HG03571 (cell line): Measurements from ENCODE around the gene PDCL3.

ENCODE experiments used
- ATAC-seq: cut with Tn5 transposase; IDR thresholded peaks from one replicate; pipeline ENCODE4 v1.9.1; 2021; ENCODE audit not compliant: unreplicated experiment

Gene PDCL3

GRCh38 chr2:100560216-100560830, 2.5 kb upstream of the PDCL3 start:
- no peak for ATAC-seq

DNA sequence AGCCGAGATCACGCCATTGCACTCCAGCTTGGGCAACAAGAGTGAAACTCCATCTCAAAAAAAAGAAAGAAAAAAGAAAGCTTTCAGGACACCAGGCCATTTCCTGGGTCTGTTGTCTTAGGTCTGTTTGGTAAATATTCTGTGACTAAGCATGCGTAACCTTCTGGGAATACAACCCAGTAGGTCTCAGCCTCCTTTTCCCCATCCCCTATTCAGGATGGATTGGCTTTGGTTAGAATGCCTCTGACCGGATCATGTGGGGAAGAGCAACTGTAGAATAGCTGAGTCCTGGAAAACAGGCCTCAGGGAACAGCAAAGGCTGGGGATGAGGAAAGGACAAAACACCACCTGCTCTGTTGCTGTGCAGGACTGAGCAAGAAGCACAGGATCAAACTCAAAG, 1.6 kb upstream of the PDCL3 start:
- ATAC-seq, result no peak

DNA sequence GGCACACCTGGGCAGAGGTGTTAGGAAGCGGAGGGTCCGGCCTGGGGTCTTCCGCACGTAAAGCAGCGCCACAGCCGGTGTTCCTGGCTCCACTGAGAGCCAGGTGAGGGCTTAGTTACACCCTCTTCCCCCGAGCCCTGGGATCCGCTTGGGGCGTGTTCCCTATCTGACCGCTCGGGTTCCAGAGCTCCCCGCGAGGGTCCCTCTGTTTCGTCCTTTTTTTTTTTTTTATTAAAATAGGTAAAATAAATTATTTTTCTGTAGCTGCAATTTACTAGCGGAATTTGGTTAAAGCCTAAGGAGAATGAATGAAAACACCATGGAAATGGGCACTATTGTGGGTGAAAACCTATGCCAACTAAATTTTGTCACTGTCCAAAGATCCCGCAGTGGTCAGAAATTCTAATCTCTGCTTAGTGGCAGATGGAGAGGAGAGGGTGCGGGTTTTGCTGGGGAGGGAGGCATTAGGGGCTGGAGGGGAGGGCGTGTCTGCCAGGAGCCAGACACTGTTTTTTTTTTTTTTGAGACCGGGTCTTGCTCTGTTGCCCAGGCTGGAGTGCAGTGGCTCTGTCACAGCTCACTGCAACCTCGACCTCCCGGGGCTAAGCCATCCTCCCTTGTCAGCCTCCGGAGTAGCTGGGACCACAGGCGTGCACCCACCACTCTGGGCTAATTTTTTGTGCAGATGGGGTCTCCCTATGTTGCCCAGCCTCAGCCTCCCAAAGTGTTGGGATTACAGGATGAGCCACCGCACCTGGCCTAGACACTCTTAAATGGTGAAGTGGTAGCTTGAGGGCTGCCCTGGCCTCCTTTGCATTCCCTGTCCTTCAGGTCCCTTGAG, 834 bp downstream of the PDCL3 start:
- peak; percentile 15 for ATAC-seq

DNA sequence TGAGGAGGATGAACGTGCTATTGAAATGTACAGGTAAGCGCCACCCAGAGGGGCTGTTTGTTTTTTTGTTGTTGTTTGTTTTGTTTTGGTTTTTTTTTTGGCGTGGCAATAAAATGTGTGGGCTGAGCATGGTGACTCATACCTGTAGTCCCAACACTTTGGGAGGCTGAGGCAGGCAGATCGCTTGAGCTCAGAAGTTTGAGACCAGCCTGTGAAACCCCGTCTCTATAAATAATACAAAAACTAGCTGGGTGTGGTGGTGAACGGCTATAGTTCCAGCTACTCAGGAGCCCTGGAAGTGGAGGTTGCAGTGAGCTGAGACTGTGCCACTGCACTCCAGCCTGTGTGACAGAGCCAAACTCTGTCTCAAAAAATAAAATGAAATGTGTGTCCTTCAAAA, 6.2 kb downstream of the PDCL3 start:
- no peak for ATAC-seq

GRCh38 chr2:100571668-100572067, 8.9 kb downstream of the PDCL3 start:
- no peak for ATAC-seq

DNA sequence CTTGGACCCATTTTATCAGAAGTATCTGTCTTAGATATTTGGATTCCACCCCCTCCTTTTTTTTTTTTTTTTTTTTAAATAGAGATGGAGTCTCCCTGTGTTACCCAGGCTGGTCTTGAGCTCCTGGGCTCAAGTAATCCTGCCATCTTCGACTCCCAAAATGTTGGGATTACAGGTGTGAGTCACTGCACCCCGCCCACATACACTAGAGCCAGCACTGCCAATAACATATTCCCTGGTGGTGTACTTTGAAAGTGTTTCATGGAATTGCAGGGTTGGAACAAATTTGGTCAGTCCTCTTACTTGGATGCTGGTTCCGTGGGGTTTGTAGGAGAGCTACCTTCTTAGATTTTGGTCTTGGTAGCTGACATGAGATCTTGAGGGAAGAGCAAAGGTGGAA, 15.0 kb downstream of the PDCL3 start:
- ATAC-seq, result no peak

DNA sequence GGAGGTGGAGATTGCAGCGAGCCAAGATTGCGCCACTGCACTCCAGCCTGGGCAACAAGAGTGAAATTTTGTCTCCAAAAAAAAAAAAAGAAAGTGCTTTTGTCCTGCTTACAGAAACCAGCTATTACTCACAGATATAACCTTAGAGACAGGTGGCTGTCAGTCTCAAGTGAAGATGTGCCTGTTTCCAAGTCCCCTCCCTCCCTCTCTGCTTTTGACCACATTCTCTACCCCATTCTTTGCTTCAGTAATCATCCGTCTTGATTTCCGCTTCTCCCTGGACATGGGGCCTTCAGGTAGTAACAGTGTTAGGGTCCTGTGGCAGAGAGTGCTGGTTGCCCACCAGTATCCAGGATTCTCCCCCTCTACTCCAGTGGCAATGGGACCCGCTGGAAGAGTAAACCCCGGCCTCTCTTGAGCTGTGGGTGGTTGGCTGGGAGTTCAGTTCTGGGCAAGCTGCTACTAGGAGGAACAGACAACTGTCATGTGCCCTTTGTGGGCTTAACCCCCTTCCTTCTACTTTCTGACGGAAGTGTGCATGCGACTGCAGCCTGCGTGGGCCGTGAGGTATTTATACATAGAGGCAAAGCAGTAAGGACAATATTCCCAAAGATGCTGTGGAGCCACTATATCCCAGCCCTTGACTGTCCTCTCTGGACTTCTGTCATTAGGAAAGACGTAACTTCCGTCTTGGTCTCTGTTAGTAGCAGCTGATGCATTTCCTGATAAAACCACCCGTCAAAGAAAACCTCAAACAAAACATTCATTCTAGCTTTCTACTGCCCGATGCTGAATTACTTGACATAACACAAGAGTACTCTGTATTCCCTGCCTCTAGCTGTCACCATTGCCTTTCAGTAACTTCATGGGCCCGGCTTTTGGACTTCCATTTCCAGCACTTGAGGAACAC, 17.8 kb downstream of the PDCL3 start:
- ATAC-seq, result peak; percentile 73

GRCh38 chr2:100581277-100581612, 18.5 kb downstream of the PDCL3 start:
- ATAC-seq, result no peak

DNA sequence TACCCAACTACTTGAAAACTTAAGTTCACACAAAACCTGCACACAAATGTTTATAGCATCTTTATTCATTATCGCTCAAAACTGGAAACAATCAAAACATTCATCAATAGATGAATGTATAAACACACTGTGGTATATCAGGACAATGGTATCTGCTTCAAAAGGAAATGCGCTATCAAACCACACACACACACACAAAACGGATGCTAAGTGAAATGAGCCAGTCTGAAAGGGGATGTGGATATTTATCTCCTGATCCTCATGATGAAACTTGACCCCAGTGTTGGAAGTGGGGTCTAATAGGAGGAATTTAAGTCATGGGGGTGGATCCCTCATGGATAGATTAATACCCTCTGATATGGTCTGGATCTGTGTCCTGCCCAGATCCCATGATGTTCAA, 22.0 kb downstream of the PDCL3 start:
- ATAC-seq, result no peak

- ATAC-seq, result no peak
Observed at GRCh38 chr2:100588071-100588786, 25.4 kb downstream of the PDCL3 start.

GRCh38 chr2:100589527-100589926, 26.7 kb downstream of the PDCL3 start:
- ATAC-seq, result no peak

GRCh38 chr2:100592226-100592625, 29.4 kb downstream of the PDCL3 start:
- no peak for ATAC-seq

DNA sequence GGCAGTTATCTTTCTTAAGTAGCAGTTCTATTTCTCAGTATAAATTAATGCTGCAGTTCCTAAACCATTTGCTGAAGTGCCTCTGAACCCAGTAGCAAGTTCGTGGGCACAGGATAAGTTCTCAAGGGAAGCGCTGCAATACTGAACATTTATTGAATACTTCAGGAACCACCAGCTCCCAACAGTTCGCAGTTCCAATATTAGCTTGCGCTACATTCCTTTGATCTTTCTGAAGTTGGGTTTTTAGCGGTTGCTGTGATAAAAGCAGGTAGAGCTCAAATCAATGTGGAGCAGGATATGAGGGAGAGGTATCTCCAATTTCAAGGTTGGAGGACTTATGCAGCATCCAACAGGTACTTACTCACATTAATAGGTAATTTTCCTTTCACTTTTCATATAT, 33.7 kb downstream of the PDCL3 start:
- no peak for ATAC-seq

- ATAC-seq, result no peak
Observed at GRCh38 chr2:100599566-100599965, 36.8 kb downstream of the PDCL3 start.

DNA sequence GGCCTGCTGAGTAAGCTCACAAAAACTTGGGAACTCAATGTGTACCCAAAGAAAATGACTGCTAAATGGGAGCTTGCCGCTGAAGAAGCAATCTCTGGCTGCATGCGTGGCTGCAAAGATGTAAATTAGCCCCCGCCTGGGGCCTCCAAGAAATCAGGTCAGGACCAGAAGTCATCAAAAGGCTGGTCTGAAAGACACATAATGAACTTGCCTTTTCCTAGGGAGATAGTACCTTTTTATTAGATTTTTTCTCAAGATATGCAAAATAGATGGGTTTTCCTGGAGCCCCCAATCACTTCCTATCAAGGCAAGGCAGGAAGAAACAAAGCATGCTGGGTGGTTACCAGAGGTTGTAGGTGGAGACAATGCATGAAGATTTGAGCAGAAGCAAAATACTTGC, 38.9 kb downstream of the PDCL3 start:
- no peak for ATAC-seq

- ATAC-seq, result no peak
Observed at GRCh38 chr2:100603414-100603813, 40.6 kb downstream of the PDCL3 start.

- no peak for ATAC-seq
Observed at GRCh38 chr2:100603948-100604633, 41.3 kb downstream of the PDCL3 start.

DNA sequence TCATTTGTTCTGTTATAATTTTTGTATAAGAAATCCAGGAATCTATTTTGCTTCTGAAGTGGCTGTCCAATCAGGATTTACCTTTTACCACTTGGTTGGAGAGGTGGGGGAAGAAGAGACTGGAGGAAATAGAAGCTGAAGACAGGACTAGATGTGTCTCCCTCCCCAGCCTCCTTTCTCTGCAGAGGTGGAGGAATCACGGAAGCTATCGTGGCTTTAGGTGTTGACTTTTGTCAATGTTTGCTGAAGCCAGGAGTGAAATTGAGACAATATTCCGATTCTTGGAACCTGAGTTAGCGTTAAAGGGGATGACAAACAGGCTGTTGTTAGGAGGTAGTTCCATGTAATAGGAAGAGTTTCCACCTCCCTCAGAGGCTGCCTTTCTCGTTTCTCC, 43.5 kb downstream of the PDCL3 start:
- no peak for ATAC-seq

GRCh38 chr2:100606726-100607343, 44.0 kb downstream of the PDCL3 start:
- no peak for ATAC-seq

- ATAC-seq, result no peak
Observed at GRCh38 chr2:100610381-100610831, 47.6 kb downstream of the PDCL3 start.
